Stimulated activated CD8-positive, alpha-beta memory T cell treated with anti-CD3 and anti-CD28 coated beads, Interleukin-4, amount 100 ng/mL, for 24 hours (primary cell): ENCODE data around the gene LEMD1.
"Not testable (repeated sequence)": the region's sequence is repeated elsewhere in the genome, so short reads cannot be mapped to it uniquely, and the experiment has no call there.

ENCODE experiments used
- DNase-seq: peaks from one replicate; pipeline ENCODE4 v3.0.0-alpha.2; 2020; ENCODE audit warnings: low read depth

LEMD1 gene

GRCh38 chr1:205380882-205381281 lies 41.0 kb downstream of the LEMD1 start:
- no peak for DNase-seq

DNA sequence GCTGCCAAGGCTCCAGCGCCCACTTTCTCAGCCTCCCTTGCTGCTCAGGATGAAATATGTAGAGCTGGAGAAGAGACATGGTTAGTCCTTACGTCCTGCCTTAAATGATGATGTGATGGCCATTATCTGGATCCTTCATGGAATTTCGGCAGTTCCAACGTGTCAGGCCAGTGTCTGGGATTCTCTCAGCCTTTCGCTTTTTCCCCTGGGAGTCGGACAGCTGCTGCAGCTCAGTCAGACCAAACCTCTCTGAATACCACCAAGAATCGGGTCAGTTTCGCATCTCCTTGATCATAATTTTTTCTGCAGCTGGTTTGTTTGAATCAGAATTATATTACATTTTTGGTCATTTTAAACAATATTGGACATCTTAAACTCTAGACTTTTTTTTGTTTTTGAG lies 42.8 kb downstream of the LEMD1 start:
- DNase-seq = no peak

GRCh38 chr1:205377355-205377754 lies 44.5 kb downstream of the LEMD1 start:
- no peak for DNase-seq

DNA sequence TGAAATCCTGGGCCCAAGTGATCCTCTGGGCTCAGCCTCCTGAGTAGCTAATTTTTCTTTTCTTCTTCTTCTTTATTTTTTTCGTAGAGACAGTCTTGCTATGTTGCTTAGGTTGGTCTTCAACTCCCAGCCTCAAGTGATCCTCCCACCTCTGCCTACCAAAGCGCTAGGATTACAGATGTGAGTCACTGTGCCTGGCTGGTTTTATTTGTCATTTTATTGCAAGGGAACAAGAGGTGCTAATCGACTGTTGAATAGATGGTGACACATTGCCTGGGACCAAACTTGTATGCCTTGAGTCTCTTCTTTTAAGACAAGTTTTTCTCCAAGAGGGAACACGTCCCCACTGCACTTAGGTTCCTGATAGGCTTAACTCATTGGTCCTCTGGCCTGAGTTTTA lies 45.1 kb downstream of the LEMD1 start:
- no peak for DNase-seq

DNA sequence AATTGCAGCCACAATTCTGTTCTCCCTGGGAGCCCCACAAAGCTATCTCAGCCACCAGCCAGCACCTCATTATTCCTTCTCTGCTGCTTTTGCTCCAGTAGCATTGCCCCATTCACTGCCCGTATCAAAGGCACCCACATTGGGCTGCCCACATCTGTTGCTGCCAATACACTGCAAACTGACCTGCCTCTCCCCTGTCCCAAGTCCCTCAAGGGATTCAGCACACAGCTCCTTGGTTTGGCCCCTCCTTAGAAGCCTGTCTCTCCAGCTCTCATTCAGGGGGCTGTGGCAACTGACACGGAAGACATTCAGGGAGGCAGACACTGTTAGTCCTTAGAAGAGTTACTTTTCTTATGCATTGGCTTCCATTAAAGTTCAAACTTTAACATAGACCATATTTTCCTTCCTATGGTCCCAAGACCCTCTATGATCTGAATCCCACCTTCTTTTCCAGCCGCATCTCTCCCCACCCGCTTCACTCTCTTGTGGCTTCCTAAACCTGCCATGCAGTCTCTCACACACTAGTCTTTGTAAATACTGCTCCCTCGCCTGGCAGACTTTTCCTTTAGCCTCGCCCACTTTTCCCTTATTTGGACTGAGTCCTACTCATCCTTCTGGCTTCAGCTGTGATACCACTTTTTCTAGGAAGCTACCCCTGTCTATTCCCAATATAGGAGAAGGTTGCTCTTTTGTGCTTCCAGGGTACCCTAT lies 45.9 kb downstream of the LEMD1 start:
- DNase-seq = no peak

DNA sequence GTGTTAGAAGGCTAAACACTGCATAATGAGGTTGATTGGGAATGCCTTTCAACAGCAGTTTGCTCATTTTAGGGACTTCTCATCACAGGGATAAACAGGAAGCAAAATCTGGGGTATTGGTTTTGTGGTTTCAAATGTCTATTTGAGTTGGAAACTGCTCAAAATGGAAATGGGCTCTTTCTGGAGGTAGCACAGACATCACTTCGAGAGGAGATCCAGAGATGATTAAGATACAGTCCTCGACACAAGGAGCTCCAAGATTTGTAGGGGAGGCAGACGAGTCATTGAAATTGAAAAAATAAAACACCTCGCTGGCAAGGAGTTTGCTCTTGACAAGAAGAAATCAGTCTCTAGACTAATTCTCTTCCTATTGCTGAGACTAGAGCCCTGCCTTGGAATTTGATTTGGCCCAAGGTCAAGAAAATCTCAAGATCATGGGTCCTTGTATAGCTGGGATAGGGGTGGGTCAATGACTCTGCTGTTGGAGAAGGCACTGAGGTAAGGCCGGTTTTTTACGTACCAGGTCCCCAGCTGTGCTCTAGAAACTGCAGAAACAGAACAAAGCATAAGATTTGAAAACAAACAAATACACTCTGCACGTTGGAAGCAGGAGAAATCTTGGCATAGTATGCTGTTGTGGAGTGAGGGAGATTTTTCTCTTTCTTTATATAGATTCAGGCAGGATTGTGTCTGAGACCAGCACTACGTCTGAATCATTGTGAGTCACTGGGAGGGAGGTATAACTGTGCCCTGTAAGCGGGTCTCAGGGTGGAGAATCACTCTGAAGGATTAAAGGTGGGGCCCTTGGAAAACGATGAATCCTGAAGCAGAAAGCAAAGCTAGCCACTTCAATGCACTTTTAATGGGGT lies 47.4 kb downstream of the LEMD1 start:
- no peak for DNase-seq

DNA sequence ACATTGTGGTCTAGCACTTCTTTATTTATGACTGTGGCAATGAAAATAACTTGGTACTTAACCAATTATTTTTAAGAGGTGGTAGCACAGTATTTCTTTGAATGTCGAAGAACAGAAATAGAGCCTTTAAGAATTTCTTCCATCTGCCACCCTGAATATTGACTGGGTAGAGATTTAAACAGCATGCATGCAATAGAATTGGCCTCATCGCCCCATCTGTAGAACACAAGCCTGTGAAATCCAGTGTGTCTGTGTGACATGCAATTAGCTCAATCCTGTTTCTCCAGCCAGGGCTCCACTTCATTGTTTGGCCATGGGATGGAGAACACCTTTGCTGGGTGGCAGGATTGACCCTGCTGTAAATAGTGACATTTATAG lies 48.1 kb downstream of the LEMD1 start:
- DNase-seq = no peak

DNA sequence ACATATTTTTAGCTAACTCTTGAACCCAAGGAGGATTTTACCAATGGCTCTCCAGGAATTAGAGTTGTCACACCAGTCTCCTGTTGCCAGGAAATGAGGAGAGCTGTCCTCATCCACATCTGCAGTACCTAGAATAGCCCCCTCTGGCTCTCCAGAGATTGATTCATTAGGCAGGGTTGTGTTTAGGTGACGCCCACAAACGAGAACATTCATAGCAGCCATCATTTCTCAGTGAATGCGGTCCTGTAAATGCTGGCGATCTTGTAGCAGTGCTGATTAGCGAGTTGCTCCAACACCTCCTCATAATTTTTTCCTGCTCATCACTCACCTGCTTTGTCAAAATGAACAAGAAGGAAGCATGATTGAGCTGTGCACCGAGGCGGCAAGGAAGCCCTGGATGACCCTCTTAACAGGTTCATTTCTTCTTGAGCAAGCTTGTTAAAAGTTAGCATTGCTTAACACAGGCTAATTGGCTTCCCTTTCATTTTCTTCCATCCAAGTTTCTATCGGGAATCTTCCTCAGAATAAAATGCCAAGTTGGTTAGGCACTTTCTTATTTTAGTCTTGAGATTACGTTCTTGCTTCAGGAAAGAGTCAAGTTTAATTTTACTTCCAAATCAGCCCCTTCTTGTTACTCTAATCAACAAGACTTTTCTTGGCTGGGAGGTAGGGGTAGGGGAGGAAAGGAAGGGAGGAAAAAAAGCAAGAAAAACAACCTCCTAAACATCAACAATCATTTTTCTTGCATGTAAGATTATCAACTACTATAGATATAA lies 48.6 kb downstream of the LEMD1 start:
- DNase-seq = no peak

DNA sequence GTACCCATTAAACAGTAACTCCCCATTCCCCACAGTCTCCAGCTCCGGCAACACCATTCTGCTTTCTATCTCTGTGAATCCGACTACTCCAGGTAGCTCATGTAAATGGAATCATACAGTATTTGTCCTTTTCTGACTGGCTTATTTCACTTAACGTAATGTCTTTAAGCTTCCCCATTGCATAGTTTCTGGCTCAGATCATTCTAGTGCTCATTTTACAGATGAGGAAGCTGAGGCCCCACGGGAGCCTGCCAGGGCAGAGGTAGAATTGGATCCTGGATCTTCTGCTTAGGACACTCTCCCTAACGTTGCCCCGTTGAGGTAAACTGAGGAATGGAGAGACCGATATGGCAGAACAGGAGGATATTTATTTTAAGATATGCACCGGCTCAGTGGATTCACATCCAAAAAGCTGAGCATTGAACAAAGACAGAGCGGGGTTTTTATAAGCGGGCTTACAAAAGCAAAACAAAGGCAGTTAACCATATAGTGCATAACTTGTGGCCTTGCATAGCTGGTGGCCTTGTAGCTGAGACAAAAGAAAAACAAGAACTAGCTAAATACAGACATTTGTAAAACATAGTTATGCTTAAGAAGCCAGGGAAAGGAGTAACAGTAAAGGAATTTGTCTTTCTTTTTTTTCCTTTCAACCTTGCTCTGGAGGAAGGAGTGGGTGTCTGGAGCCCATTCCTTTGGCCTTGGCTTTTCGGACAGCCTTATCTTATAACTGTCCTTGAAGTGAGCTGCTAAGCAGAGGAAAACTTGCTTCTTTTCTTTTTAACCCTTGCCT lies 49.8 kb downstream of the LEMD1 start:
- DNase-seq = no peak

- DNase-seq = no peak
These were observed 51.1 kb downstream of the LEMD1 start for GRCh38 chr1:205370780-205371179.

DNA sequence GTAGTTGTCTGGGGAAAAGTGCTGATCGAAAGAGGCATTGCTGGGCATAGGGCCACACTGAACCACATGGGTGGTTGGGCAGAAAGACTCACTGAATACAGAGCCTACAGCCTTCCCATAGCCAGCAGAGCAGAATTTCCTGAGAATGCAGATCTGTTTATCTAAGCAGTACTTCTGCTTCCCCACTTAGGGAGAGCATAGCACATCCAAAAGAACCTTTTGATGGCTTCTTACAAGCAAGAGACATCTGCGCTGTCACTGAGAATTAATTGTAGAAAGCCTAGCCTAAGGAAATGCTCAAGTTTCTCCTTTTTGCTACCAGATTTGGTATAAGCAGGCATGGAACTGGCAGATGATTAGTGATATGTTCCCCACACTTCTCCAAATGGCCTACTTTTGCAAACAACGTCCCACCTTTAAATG lies 52.1 kb downstream of the LEMD1 start:
- no peak for DNase-seq

GRCh38 chr1:205368478-205368877 lies 53.4 kb downstream of the LEMD1 start:
- DNase-seq = no peak

GRCh38 chr1:205365945-205366463 lies 55.9 kb downstream of the LEMD1 start:
- DNase-seq = no peak

- not testable (repeated sequence) for DNase-seq
These were observed 56.8 kb downstream of the LEMD1 start for GRCh38 chr1:205365086-205365485.

DNA sequence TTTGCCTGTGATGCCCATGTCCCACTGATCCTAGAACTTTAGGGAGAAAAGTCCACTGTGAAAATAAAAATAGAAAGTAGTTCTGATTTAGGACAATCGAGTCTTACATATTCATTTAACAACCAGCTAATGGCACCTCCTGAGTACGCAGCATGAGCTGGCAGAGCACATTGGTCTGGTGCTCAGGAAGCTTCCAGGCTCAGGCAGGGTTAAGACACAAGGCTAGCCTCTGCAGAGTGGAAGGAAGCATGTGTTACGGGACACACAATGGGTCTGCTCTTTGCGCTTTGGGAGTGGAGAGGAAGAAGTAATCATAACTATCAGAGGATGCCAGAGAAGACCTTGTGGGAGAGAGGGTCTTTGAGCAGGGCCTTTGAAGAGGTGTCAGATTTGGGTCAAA lies 61.0 kb downstream of the LEMD1 start:
- DNase-seq = no peak

DNA sequence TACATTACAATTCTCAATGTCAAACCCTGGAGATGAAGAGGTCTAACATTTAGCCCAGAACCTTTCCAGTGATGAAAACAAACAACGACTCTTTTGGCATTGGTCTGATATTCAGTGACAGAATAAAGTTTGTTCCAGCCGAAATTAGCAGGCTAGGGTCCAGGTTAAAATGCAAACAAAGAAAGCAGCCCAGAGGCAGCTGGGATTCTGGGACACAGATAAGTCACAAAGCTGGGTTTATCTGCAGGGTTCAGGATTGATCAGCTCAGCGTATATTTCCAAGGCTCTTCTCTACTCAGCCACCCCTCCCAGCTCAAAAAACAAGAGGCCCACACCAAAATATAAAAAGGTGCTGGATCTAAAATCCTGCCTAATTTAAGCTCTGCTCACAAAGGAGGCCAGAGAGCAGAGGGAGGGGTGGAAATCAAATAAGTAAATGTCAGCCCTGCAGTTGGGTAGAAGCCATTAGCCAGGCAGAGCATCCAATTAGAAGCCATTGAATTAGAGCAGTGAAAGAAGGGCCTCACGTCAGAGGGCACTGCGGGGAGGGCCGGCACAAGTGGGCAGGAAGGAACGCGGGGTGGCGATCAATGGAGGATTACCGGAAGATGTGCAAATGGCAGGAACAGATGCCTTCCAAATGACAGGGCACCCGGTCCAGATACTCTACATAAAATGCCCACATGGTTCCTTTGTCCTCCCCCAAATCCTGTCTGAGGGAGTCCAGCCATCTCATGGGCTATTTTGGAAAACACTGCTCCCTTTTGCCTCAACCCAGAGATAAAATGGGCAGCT lies 61.9 kb downstream of the LEMD1 start:
- DNase-seq = no peak

DNA sequence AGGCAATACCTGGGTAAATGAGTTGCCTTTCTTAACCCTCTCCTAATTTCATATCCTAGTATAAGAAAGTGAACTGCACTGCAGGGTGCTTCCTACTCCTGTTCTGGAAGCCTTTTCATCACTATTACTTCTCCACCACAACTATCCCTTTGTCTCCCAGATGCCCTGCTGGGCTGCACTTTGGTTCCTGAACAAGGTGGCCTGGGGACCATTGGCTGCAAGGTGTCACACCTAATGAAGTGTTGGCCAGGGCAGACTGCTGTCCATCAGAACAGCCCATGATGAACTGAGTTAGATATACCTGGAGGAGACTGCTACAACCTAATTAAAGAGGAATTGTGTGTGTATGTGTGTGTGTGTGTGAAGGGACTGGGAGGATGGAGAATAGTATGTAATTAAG lies 63.3 kb downstream of the LEMD1 start:
- DNase-seq = no peak

- no peak for DNase-seq
These were observed 64.3 kb downstream of the LEMD1 start for GRCh38 chr1:205357567-205357966.

DNA sequence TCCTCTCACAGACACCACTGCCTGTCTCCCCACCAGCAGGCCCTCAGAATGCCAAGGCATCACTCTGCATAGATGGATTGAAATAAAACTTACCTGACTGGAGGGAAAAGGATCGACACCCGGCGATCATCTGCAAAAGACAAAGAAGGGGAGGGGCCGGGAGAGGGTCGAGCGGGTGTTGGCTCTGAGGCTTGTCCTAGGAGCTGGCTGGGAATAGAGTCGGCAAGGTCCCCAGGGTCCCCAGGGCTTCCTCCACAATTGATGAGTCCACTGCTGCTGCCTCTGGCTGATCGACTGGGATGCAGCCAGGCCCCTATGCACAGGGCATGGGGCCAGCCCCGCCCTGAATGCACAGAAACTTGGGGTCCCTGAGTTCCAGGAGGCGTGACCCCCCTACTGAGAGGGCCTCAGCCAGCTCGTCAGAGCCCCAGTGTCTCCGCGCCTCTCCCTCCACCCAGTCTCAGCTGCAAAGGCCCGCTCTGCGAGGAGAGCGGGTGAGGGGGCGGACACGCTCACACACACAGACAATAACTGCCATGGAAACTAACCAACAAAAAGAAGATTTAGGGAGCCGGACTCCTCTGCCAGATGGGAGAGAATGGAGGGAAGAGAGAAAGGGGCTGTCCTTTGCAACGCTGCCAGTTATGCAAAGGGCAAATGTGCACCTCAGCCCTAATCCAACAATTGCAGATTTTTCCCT lies 65.3 kb downstream of the LEMD1 start, which contains the start of gene KLHDC8A:
KLHDC8A (minus strand) TSS at position 483 of the 700 bp plus-strand sequence. CDS start 13,318 bp downstream, outside the sequence.
- no peak for DNase-seq

GRCh38 chr1:205355075-205355453 lies 66.8 kb downstream of the LEMD1 start:
- no peak for DNase-seq
